Astrocyte (in vitro differentiated cells and primary cell): ENCODE results near the gene MAST1. TPM values are rescaled to one million over a fixed set of nuclear protein-coding genes. Genes with fewer than 3 reads are reported as not detected.
A peak's percentile ranks its signal among the peaks of the same experiment; 100 is the strongest.

Experiments
- DNase-seq: peaks from one replicate; pipeline ENCODE4 v3.0.0-alpha.2; 2010; ENCODE audit warnings: low read depth
- FAIRE-seq: peaks from 2 replicates; lab custom pipeline; 2011; peaks lifted over from hg19 to GRCh38; lab: Jason Lieb, UNC
- H2AFZ ChIP-seq: 2 replicates; pipeline ENCODE4 v1.6.0; 2012; ENCODE audit warnings: low read depth, low read length, inconsistent platforms
- H3K27ac ChIP-seq: 2 replicates; pipeline ENCODE4 v1.5.1; 2011; ENCODE audit warnings: low read depth, low read length, inconsistent platforms
- H3K27me3 ChIP-seq: 2 replicates; pipeline ENCODE4 v1.6.0; 2011; ENCODE audit warnings: low read length, inconsistent platforms; ENCODE audit not compliant: insufficient read depth
- H3K36me3 ChIP-seq: 2 replicates; pipeline ENCODE4 v1.5.1; 2011; ENCODE audit warnings: low read length, inconsistent platforms; ENCODE audit not compliant: insufficient read depth
- H3K4me1 ChIP-seq: 2 replicates; pipeline ENCODE4 v1.5.1; 2011; ENCODE audit warnings: low read length, inconsistent platforms; ENCODE audit not compliant: insufficient read depth
- H3K4me2 ChIP-seq: 2 replicates; pipeline ENCODE4 v1.6.0; 2012; ENCODE audit warnings: low read length, inconsistent platforms
- H3K4me3 ChIP-seq: 2 replicates; pipeline ENCODE4 v1.5.1; 2011; ENCODE audit warnings: low read depth, mild to moderate bottlenecking, low read length, inconsistent platforms; ENCODE audit not compliant: insufficient read depth
- H3K79me2 ChIP-seq: 2 replicates; pipeline ENCODE4 v1.6.0; 2012; ENCODE audit warnings: mild to moderate bottlenecking, low read length, inconsistent platforms; ENCODE audit not compliant: insufficient read depth
- H3K9ac ChIP-seq: 2 replicates; pipeline ENCODE4 v1.6.0; 2012; ENCODE audit warnings: mild to moderate bottlenecking, low read length, inconsistent platforms
- H3K9me3 ChIP-seq: 2 replicates; pipeline ENCODE4 v1.5.1; 2012; ENCODE audit warnings: low read depth, mild to moderate bottlenecking, low read length, inconsistent platforms; ENCODE audit not compliant: insufficient read depth
- H4K20me1 ChIP-seq: 2 replicates; pipeline ENCODE4 v1.6.0; 2012; ENCODE audit warnings: low read length, inconsistent platforms; ENCODE audit not compliant: insufficient read depth
- H3K27ac Mint-ChIP-seq: one replicate; pipeline ENCODE4 v1.8.0; 2021; ENCODE audit warnings: mild to moderate bottlenecking, mixed read lengths; ENCODE audit not compliant: unreplicated experiment
- H3K27me3 Mint-ChIP-seq: one replicate; pipeline ENCODE4 v1.8.0; 2021; ENCODE audit warnings: low read depth, mixed read lengths; ENCODE audit not compliant: unreplicated experiment
- H3K36me3 Mint-ChIP-seq: one replicate; pipeline ENCODE4 v1.8.0; 2021; ENCODE audit warnings: low read depth, mixed read lengths; ENCODE audit not compliant: unreplicated experiment
- H3K4me1 Mint-ChIP-seq: one replicate; pipeline ENCODE4 v1.8.0; 2021; ENCODE audit warnings: low read depth, mixed read lengths; ENCODE audit not compliant: unreplicated experiment
- H3K4me3 Mint-ChIP-seq: one replicate; pipeline ENCODE4 v1.8.0; 2021; ENCODE audit warnings: mild to moderate bottlenecking, moderate library complexity, mixed read lengths; ENCODE audit not compliant: unreplicated experiment
- H3K9me3 Mint-ChIP-seq: one replicate; pipeline ENCODE4 v1.8.0; 2021; ENCODE audit warnings: mild to moderate bottlenecking, mixed read lengths; ENCODE audit not compliant: unreplicated experiment
- EZH2 ChIP-seq: IDR thresholded peaks from 2 replicates; pipeline ENCODE4 v1.6.1; 2012; ENCODE audit warnings: mild to moderate bottlenecking, low read length, inconsistent platforms; ENCODE audit not compliant: insufficient read depth
- total RNA-seq: library from RNA; stranded (reverse); gene quantifications from 2 replicates; pipeline ENCODE4 v1.2.1, GENCODE V29; 2021
- TF ChIP-seq, protein P1 (sequence below): IDR thresholded peaks from 2 replicates; pipeline ENCODE4 v1.5.1; 2011; ENCODE audit warnings: low read depth, mild to moderate bottlenecking, inconsistent platforms, low read length, moderate library complexity; ENCODE audit not compliant: insufficient read depth

The MAST1 gene
- total RNA-seq, 1 donor from 2014 or later = 5.4 TPM

DNA sequence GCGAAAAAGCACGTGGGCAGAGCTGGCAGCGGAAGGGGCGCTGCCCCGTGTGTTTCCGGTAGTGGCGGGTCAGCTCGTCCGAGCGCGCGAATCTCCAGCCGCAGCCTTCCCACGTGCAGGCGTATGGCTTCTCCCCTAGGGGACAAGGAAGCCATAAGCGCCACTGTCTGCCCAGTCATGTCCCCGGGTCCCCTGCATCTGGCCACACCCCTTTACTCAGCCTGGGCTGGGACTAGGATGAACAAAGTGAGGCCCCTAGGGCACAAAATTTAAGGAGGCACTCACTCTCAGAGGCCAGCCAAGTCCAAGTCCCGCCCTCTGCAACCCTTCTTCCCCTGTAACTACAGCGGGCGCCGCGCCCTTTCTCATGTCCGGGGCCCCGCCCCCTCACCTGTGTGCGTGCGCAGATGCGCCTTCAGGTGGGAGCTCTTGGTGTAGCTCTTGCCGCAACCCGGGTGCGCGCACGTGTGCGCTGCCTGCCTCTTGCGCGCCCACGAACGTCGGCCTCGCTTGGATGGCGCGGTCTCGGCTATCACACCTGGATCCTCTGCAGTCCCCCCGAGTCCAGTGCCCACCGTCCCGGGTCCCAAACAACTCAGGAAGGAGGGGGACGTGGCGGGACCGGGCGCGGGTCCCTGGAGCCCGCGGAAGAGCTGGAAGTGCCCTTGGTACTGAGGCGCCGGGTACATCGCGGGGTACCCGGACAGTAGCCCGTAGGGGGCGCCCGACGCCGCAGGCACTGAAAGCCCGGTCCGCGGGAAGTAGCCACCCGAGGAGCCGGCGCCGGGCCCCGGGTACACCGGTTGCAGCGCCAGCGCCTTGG is 46.8 kb downstream of the MAST1 start:
- Histone ChIP-seq H2AFZ (peak overlapping the region; percentile 47), H3K27me3 (peaks cover 22% of the 10 kb centered on the region), H3K27ac (no peak overlapping the region), H3K36me3 (no peaks in the 10 kb centered on the region), H3K79me2 (no peaks in the 10 kb centered on the region), H4K20me1 (no peaks in the 10 kb centered on the region), H3K4me3 (peak overlapping the region; percentile 10), H3K9ac (no peak overlapping the region), H3K4me2 (peak overlapping the region; percentile 70), H3K4me1 (no peaks in the 10 kb centered on the region), H3K9me3 (peaks cover 17% of the 10 kb centered on the region)
- Mint-ChIP-seq H3K9me3 (no peaks in the 10 kb centered on the region), H3K4me3 (peak overlapping the region; percentile 54), H3K27ac (no peak overlapping the region), H3K27me3 (peaks cover 35% of the 10 kb centered on the region), H3K36me3 (no peaks in the 10 kb centered on the region), H3K4me1 (no peaks in the 10 kb centered on the region)
- TF ChIP-seq, protein P1, sequence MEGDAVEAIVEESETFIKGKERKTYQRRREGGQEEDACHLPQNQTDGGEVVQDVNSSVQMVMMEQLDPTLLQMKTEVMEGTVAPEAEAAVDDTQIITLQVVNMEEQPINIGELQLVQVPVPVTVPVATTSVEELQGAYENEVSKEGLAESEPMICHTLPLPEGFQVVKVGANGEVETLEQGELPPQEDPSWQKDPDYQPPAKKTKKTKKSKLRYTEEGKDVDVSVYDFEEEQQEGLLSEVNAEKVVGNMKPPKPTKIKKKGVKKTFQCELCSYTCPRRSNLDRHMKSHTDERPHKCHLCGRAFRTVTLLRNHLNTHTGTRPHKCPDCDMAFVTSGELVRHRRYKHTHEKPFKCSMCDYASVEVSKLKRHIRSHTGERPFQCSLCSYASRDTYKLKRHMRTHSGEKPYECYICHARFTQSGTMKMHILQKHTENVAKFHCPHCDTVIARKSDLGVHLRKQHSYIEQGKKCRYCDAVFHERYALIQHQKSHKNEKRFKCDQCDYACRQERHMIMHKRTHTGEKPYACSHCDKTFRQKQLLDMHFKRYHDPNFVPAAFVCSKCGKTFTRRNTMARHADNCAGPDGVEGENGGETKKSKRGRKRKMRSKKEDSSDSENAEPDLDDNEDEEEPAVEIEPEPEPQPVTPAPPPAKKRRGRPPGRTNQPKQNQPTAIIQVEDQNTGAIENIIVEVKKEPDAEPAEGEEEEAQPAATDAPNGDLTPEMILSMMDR = no peak
- TF ChIP-seq EZH2 = no peak
- DNase-seq (peak; percentile 16), FAIRE-seq (no peak)

DNA sequence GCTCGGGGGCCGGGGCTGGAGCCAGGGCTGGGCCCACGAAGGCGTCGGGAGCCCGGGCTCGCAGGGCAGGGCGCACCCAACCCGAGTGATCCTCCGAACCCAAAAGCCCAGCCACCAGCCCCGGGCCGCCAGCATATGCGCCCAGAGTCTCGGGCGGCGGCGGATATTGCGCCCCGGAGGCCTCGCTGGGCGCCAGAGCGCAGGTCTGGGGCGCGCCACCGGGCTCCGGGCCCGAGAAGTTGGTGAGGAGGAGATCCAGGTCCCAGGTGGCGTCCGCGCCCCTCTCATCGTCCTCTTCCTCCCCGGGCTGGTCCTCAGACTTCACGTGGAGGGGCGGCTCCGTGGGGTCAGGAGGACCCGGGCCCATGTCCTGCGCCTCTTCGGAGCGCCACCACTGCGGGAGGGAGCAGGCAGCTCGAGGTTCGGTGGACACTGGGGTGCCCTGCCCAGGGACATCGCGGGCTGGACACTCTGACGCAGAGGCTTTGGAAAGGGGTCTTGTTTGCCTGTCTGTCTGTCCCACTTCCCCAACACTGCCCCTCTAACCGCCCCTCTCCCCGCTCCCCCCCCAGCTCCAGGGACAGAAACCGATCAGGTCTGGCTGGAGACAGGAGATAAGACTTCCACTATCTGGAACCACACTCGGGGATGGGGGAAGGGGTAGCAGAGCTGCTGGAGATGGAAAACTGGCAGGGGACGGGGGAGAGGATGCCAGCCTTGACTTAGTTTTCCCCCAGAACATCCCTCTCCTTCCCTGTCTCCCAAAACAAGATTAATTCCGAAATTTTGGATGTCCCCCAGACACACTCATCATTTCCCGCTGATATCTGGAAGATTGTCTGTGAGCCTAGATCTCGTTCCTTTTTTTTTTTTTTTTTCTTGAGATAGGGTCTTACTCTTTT is 47.7 kb downstream of the MAST1 start:
- no peaks in the 10 kb centered on the region for H3K36me3 ChIP-seq
- peak overlapping the region; percentile 70 for H3K4me2 ChIP-seq
- H3K9me3 ChIP-seq = peaks cover 17% of the 10 kb centered on the region
- no peak overlapping the region for H2AFZ ChIP-seq
- H3K27ac ChIP-seq = no peak overlapping the region
- H3K4me3 Mint-ChIP-seq = no peak overlapping the region
- H3K9ac ChIP-seq = no peak overlapping the region
- H3K9me3 Mint-ChIP-seq = no peaks in the 10 kb centered on the region
- no peaks in the 10 kb centered on the region for H3K79me2 ChIP-seq
- H3K36me3 Mint-ChIP-seq = no peaks in the 10 kb centered on the region
- peaks cover 22% of the 10 kb centered on the region for H3K27me3 ChIP-seq
- DNase-seq = no peak
- FAIRE-seq = no peak
- H3K4me1 Mint-ChIP-seq = no peaks in the 10 kb centered on the region
- H3K4me1 ChIP-seq = peaks cover 3% of the 10 kb centered on the region
- no peaks in the 10 kb centered on the region for H4K20me1 ChIP-seq
- TF ChIP-seq, protein P1 = no peak
- peak; percentile 27 for TF ChIP-seq EZH2
- H3K4me3 ChIP-seq = peak overlapping the region; percentile 5
- H3K27ac Mint-ChIP-seq = no peak overlapping the region
- peaks cover 35% of the 10 kb centered on the region for H3K27me3 Mint-ChIP-seq
